ENCODE data around the gene SNX25. TPM values are rescaled to one million over a fixed set of nuclear protein-coding genes. Genes with fewer than 3 reads are reported as not detected.
"Not testable (repeated sequence)": the region's sequence is repeated elsewhere in the genome, so short reads cannot be mapped to it uniquely, and the experiment has no call there.

The SNX25 gene
- total RNA-seq, 1 donor from 2014 or later = 13.0 TPM

DNA sequence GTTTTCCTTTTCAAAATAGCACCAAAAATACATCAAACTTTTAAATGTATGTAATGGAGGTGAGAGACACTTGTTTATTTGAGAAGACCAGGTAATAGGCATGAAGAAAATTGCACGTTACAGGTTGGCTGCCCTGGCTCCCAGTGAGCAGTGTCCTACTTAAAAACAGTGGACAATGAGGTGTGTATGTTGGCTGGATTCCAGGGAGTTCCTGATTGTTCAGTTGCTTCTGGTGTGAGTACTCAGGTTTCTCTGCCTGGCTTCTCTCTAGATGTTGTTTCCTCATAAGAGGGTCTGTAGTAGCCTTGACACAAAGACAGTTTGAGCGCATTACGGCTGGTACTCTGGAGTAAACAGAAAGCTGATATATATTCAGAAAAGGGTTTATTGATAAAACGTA lies 29.4 kb downstream of the SNX25 start:
- Histone ChIP-seq H3K27ac (no peak overlapping the region), H3K9me3 (no peaks in the 10 kb centered on the region), H3K4me1 (no peaks in the 10 kb centered on the region), H3K4me3 (no peak overlapping the region), H3K36me3 (no peaks in the 10 kb centered on the region), H3K27me3 (no peaks in the 10 kb centered on the region)
- intact Hi-C loops (cut with DNase I) = no loop called here
- no peak for DNase-seq (ENCODE audit: extremely low spot score in 2 of 2)
- no peak for TF ChIP-seq POLR2AphosphoS5 (IDR thresholded peaks at IDR 0.05; ENCODE audit: insufficient read depth in 1 of 2, low read depth in 1 of 2)
- TF ChIP-seq POLR2A (IDR thresholded peaks at IDR 0.05) = no peak
- TF ChIP-seq, protein P1, sequence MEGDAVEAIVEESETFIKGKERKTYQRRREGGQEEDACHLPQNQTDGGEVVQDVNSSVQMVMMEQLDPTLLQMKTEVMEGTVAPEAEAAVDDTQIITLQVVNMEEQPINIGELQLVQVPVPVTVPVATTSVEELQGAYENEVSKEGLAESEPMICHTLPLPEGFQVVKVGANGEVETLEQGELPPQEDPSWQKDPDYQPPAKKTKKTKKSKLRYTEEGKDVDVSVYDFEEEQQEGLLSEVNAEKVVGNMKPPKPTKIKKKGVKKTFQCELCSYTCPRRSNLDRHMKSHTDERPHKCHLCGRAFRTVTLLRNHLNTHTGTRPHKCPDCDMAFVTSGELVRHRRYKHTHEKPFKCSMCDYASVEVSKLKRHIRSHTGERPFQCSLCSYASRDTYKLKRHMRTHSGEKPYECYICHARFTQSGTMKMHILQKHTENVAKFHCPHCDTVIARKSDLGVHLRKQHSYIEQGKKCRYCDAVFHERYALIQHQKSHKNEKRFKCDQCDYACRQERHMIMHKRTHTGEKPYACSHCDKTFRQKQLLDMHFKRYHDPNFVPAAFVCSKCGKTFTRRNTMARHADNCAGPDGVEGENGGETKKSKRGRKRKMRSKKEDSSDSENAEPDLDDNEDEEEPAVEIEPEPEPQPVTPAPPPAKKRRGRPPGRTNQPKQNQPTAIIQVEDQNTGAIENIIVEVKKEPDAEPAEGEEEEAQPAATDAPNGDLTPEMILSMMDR (IDR thresholded peaks at IDR 0.05) = no peak

DNA sequence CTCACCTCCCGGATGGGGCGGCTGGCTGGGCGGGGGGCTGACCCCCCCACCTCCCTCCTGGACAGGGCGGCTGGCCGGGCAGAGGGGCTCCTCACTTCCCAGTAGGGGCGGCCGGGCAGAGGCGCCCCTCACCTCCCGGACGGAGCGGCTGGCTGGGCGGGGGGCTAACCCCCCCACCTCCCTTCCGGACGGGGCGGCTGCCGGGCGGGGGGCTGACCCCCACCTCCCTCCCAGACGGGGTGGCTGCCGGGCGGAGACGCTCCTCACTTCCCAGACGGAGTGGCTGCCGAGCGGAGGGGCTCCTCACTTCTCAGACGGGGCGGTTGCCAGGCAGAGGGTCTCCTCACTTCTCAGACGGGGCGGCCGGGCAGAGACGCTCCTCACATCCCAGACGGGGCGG lies 31.1 kb downstream of the SNX25 start:
- H3K27me3 ChIP-seq; H3K36me3 ChIP-seq; H3K9me3 ChIP-seq; DNase-seq (ENCODE audit: extremely low spot score in 2 of 2); H3K27ac ChIP-seq; intact Hi-C loops (cut with DNase I); H3K4me3 ChIP-seq: not testable (repeated sequence)
- peaks cover 15% of the 10 kb centered on the region for H3K4me1 ChIP-seq

DNA sequence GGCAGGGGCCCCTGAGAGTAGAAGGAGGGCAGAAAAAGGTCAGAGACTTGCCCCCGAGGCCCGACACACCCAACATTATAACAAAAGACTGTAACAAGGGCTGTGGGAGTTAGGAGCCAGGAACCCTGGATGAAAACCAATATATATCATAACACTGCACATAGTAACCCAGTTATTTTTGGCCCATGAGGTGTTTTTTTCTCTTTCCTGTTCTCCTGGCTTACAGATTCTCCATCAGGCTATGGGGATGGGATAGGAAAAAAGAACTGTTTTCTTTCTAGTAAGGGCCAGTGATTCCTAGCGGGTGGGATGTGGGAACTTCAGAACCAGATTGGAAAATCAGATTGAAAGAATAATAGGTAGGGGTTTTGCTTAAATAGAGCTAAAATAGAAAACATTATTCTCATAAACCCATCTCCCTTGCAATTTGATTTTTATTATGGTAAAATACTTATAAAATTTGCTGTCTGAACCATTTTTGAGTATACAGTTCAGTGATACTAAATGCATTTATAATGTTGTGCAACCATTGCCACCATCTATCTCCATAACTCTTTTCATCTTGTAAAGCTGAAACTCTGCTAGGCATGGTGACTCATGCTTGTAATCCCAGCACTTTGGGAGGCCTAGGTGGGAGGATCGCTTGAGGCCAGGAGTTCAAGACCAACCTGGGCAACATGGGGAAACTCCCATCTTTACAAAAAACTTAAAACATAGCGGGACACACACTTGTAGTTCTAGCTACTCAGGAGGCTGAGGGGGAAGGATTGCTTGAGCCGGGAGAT lies 33.5 kb downstream of the SNX25 start:
- intact Hi-C loops (cut with DNase I) = no loop called here
- H3K4me1 ChIP-seq = peaks cover 15% of the 10 kb centered on the region

DNA sequence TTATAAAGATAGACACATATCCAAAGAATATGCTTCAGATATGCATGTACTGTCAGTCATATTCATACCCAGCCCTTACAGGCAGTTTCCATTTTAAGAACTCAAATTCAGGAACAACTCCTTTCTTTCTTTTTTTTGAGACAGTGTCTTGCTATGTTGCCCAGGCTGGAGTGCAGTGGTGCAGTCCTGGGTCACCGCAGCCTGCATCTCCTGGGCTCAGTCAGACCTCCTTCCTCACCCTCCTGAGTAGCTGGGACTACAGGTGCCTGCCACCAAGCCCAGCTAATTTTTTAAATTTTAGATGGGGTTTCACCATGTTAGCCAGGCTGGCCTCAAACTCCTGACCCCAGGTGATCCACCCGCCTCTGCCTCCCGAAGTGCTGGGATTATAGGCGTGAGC lies 34.5 kb downstream of the SNX25 start:
- no peaks in the 10 kb centered on the region for H3K27me3 ChIP-seq
- no peak overlapping the region for H3K4me3 ChIP-seq
- DNase-seq (ENCODE audit: extremely low spot score in 2 of 2) = no peak
- H3K4me1 ChIP-seq = peaks cover 15% of the 10 kb centered on the region
- H3K9me3 ChIP-seq = no peaks in the 10 kb centered on the region
- intact Hi-C loops (cut with DNase I) = no loop called here
- TF ChIP-seq, protein P1 (IDR thresholded peaks at IDR 0.05) = no peak
- TF ChIP-seq POLR2AphosphoS5 (IDR thresholded peaks at IDR 0.05; ENCODE audit: insufficient read depth in 1 of 2, low read depth in 1 of 2) (no peak), POLR2A (IDR thresholded peaks at IDR 0.05) (no peak)
- H3K36me3 ChIP-seq = peaks cover 0 to 4% of the 10 kb centered on the region in 2 donors
- no peak overlapping the region for H3K27ac ChIP-seq

More for the DNA sequence above, 33.5 kb downstream of the SNX25 start:
- Histone ChIP-seq H3K9me3 (no peaks in the 10 kb centered on the region), H3K27me3 (no peaks in the 10 kb centered on the region), H3K27ac (no peak overlapping the region), H3K4me3 (no peak overlapping the region), H3K36me3 (no peaks in the 10 kb centered on the region)
- no peak for DNase-seq (ENCODE audit: extremely low spot score in 2 of 2)
- TF ChIP-seq, protein P1 (IDR thresholded peaks at IDR 0.05) = no peak
- TF ChIP-seq POLR2A (IDR thresholded peaks at IDR 0.05) = no peak
- TF ChIP-seq POLR2AphosphoS5 (IDR thresholded peaks at IDR 0.05; ENCODE audit: insufficient read depth in 1 of 2, low read depth in 1 of 2) = no peak

DNA sequence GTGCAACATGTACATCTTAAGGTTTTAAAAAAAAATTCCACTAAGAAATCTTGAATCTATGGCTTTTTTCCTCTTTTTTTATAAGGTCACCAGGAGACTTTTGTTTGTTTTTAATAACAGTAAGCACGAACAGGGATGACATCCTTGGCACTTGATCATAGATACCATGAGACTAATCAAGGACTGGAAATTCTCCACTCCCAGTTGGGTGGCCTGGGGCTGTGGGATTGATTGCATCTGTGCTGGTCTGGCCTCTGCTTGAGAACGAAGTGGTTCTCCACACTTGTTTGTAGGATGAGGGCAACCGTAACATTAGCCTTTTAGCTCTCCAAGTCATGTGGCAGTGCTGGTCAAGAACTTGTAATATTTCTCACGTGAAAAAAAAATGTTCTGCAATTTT lies 35.4 kb downstream of the SNX25 start:
- Histone ChIP-seq H3K27ac (no peak overlapping the region), H3K27me3 (no peaks in the 10 kb centered on the region), H3K4me3 (no peak overlapping the region), H3K9me3 (no peaks in the 10 kb centered on the region), H3K36me3 (peaks cover 0 to 4% of the 10 kb centered on the region in 2 donors), H3K4me1 (peaks cover 15% of the 10 kb centered on the region)
- intact Hi-C loops (cut with DNase I) = no loop called here
- TF ChIP-seq, protein P1 (IDR thresholded peaks at IDR 0.05) = no peak
- TF ChIP-seq POLR2A (IDR thresholded peaks at IDR 0.05) (no peak), POLR2AphosphoS5 (IDR thresholded peaks at IDR 0.05; ENCODE audit: insufficient read depth in 1 of 2, low read depth in 1 of 2) (no peak)
- no peak for DNase-seq (ENCODE audit: extremely low spot score in 2 of 2)

All from vagina (tissue), 2 donors.